NAMALWA (cell line): ENCODE data around the gene PLCH2.

ENCODE experiments used
- DNase-seq: peaks from one replicate; pipeline ENCODE4 v3.0.0-alpha.2; 2015; ENCODE audit warnings: low spot score

Gene PLCH2

GRCh38 chr1:2513939-2514652 lies 38.0 kb downstream of the PLCH2 start:
- no peak for DNase-seq

- no peak for DNase-seq
These were observed 39.0 kb downstream of the PLCH2 start for GRCh38 chr1:2514863-2515762.

DNA sequence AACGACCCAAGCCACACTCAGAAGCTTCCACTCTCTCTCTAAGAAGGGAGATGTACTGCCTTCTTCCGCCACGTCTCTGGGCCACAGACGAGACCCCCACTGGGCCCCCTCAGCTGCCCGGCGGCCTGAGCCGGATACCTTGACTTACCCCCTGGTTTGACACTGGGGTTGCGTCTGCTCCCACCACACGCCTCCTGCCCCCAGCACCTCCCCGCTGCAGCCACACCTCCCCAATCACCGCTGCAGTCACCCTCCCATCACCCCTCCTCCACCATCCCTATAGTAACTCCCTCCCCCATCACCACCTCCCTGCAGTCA lies 39.6 kb downstream of the PLCH2 start:
- DNase-seq = no peak

GRCh38 chr1:2516124-2516523 lies 40.0 kb downstream of the PLCH2 start:
- DNase-seq = no peak

DNA sequence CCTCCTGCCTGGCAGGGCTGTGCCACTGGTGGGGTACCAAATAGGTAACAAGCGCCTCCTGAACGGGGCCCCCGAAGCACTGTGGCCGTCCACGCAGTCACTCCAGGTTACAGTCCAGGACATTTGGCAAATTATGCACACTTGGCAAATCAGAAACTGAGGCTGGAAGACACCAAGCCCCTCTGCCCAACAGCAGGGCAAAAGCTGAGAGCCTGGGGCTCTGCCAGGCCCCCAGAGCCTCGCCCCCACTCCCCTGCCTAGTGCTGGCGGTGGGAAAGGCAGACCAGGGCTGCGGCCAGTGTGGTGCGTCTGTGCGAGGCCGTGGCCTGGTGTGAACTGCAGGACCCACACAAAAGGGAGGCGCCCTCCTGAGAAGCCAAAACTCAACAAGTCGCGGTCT lies 40.9 kb downstream of the PLCH2 start:
- DNase-seq = no peak

GRCh38 chr1:2517966-2518365 lies 41.9 kb downstream of the PLCH2 start:
- DNase-seq = no peak

GRCh38 chr1:2518528-2518927 lies 42.4 kb downstream of the PLCH2 start:
- no peak for DNase-seq

- no peak for DNase-seq
These were observed 43.1 kb downstream of the PLCH2 start for GRCh38 chr1:2519029-2519685.

DNA sequence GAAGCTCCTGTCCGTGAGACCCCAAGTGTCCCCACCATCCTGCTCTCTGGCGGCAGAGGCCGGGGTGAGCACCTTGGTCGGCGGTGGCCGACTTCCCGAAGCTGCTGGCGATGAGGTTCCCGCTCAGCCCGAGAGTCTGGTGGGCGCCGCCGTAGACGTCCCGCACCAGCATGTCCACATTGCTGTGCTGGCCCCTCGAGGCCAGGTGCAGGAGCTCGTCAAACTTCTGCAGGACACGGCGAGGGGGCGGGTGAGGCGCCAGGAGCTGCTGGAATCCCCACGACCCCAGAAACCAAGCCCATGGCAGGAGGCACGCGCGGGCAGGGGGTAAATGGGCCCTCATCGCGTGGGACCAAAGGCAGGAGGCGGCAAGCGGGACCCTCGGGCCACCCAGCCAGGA lies 43.6 kb downstream of the PLCH2 start:
- no peak for DNase-seq

DNA sequence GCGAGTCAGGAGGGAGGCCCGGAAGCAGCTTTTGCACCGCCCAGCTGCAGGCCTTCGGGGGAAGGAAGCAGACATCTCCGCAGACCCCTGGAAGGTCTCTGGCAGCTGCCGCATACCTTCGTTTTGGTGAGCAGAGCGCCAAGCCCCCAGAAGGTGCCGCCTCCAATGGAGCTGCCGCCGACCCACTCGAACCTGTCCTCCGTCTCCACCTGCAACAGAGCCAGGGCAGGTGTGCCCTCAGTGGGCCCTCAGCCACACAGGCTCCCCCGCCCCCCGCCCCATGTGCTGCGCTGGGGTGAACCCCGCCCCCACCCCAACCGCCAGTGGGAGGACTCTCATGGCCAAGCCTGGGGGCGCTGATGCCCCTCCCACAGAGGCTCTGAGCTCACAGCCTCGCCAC lies 44.1 kb downstream of the PLCH2 start:
- DNase-seq = no peak

GRCh38 chr1:2520806-2521205 lies 44.7 kb downstream of the PLCH2 start:
- no peak for DNase-seq

DNA sequence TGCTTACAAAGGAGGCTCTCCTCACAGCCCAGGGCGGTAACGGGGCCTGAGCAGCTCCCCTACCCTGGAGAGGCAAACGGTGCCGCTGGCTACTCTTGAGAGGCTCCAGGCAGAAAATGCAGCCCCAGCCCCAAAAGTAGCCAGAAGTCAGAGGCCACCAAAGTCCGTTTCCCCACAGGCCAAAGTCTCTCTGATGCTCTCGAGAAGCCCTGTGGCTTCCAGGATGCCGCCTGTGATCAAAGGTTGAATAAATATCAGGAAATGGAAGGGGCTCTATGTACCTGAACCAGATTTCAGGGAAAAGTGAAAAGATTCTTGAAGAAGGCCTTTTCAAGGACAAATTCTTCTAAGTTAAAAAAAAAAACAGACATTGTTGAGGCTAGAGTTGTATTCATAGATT lies 46.1 kb downstream of the PLCH2 start:
- no peak for DNase-seq

DNA sequence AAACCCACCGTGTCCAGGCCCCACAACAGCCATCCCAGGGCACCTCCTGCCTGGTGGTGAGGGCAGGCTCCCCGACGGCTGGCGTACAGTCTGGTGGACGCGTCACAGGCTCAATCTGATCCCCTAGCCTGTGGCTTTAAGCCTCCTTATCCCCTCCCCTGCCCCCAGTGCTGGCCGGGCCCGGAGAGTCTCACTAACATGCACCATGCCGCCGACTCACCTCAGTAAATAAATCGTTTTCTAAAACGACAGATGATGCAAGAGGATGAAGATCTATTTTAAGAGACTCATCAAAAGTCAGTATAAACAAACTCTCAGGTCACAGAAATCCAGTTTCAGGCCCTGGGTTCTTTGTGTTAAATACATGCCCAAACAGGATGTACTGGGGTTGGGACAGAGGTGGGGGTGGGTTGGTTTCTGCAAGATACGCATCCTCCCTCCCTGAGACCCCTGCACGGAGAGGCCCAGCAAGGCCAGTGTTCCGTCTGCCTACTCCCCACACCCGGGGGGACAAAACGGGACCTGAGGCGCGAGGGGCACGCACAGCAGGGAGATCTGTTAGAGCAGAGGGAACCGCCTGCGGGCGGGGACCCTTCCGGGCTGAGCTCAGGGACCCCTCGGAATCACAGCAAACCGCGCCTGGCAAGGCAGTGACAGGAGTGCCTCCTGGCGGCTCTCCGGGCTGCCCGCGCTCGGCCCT lies 47.3 kb downstream of the PLCH2 start:
- no peak for DNase-seq

DNA sequence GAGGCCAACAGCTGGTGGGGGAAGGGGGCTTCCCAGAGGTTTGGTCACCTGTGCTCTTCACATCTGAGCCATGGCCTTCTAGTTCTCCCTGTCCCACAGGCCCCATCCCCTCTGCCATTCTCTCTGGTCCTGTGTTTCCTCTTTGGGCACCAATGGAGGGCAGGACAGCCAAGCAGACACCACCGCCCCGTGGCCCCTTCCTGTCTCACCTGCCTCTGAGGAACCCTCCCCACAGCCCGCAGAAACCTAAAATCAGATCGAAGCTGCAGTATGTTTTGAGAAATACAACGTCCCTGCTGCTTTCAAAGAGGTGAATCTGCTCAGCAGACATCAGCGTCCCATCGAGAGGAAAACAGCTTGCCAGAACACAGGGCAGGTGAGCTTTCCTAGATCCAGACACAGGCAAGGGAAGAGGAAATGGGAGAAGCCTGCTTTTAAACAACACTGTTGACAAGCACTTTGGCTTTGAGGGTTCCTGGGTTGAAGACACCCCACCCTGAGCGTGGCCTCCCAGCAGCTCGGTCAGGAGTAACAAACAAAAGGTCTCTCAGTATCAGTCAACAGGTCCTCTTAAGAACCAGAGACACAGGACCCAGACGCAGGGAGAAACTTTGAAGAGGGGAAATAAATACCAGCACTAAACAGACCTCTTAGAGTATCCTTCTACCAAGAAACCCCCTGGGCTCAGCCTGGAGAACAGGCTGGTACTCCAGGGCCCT lies 48.0 kb downstream of the PLCH2 start:
- no peak for DNase-seq

DNA sequence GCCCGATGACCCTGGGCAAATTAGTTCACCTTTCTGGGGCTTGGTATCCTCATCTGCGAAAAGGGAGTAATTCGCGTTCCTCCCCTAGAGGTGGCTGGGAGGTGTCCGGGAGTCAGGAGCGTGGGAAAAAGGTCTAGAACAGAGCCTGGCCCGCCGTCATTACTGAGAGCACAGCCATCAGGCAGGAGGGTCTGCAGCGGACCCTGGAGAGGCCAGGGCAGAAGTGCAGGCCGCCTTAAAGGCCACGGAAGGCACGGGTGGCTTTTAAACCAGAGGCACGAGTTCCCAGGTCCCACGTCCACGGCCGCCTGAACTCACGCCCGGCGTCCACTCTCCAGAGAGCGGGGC lies 49.5 kb downstream of the PLCH2 start:
- no peak for DNase-seq

- DNase-seq = peak; percentile 97
These were observed 50.1 kb downstream of the PLCH2 start, which contains the start of gene PANK4 for GRCh38 chr1:2525920-2526823. Gene PANK4, minus strand, starts transcription at chr1:2526596. Its CDS starts 9 bp downstream, at chr1:2526587.

DNA sequence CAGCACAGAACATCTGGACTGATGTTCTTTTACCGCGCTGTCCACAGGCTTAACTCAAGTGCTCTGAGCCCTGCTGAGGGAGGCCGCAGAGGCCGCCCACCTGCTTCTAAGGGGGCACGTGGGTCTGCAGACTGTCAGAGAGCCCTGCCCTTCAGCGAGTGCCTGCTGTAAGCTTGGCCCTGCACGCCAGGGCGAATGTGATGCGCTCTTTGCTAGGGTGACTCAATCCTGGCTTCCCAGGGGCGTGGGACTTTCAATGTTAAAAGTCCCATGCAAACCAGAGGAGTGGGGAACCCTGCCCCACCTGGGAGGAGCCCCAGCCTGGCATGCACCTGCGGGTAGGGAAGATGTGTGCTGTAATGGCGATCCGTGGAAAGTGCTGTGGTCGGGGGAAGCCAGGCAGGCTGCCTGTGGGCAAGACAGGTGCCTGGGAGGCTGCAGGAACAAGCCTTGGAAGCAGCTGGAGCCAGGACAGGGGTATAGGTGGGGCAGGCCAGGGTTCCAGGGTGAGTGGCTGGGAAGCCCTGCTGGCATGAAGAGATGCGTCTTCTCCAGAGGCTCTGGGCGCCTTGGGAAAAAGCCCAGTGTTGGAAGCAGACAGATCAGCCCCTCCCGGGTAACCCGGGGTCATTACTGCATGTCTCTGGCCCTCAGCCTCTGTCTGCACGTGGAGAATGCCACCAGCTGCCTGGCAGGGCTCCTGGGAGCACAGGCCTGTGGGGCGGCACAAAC lies 50.9 kb downstream of the PLCH2 start:
- DNase-seq = peak; percentile 89

DNA sequence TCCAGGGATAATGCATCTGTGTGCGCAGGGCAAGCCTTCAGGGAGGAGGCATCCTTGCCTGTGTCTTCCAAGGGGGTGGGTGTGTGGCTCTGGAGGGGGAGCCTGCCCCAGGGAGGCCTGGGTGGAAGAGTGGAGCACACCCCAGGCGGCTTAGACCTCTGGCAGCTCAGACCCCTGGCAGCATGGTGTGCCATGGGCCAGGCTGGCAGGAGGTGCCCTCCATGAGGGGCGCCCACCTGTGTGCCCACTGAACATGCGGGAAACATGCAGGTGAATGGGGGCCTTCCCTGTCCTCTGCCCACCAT lies 51.4 kb downstream of the PLCH2 start:
- no peak for DNase-seq

- DNase-seq = no peak
These were observed 51.9 kb downstream of the PLCH2 start for GRCh38 chr1:2528016-2528415.

DNA sequence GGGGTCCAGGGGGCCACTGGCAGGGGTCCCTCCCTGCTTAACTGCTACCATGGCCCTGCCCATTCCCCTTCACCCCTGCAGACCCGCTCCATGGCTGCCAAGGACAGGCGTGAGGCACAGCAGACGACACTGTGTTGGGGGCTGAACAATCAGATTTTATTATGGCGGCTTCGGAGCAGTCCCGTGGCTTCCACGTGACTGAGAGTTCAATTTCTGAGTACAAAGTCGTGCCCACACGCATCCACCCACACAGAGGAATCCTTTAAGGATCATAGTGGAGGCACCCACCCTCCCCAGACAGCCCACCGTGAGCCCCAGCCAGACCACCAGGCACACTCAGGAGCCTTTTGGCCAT lies 52.5 kb downstream of the PLCH2 start:
- DNase-seq = no peak
